Hair follicle dermal papilla cell (primary cell): Measurements from ENCODE around the gene HLA-DOB. TPM values are rescaled to one million over a fixed set of nuclear protein-coding genes. Genes with fewer than 3 reads are reported as not detected.

Experiments used
- total RNA-seq: library from RNA; depleted of rRNA; stranded (reverse); fragments of >200 nt; gene quantifications from 2 replicates; pipeline ENCODE4 v1.2.3, GENCODE V29; 2012

Gene HLA-DOB
- 0.32 TPM in 1 of 2 replicates, not detected in the other for total RNA-seq

GRCh38 chr6:32816746-32817204 lies at the start of gene HLA-DOB:
Gene HLA-DOB (minus strand): TSS chr6:32817002. CDS start chr6:32816951, 51 bp downstream.

GRCh38 chr6:32853541-32854375 lies 37.0 kb upstream of the HLA-DOB start, which contains the start of the genes PSMB9 and TAP1:
Gene PSMB9 (plus strand): TSS chr6:32854192. CDS start chr6:32854230, 38 bp downstream.
Gene TAP1 (minus strand): TSS chr6:32853704. CDS start chr6:32853636, 68 bp downstream.

GRCh38 chr6:32843979-32844838 lies 27.4 kb upstream of the HLA-DOB start, which contains the start of gene PSMB8:
Gene PSMB8 (minus strand): TSS chr6:32844047. CDS start chr6:32843996, 51 bp downstream.

GRCh38 chr6:32838114-32838958 lies 21.5 kb upstream of the HLA-DOB start, which contains the start of gene TAP2:
Gene TAP2 (minus strand): TSS chr6:32838739. CDS start chr6:32838233, 506 bp downstream.

GRCh38 chr6:32763421-32763820 lies 53.4 kb downstream of the HLA-DOB start, which contains the start of gene HLA-DQB2:
Gene HLA-DQB2 (minus strand): TSS chr6:32763532. CDS start chr6:32763470, 62 bp downstream.

Other genes with a start within 250 kb of the HLA-DOB start
- gene HLA-DRB1, start 227.2 kb downstream of the HLA-DOB start, total RNA-seq, result 0.12 and 3.1 TPM in 2 replicates
- not detected in 2 replicates for gene HLA-DQA1, start 179.6 kb downstream of the HLA-DOB start, total RNA-seq
- gene HLA-DQB1, start 150.3 kb downstream of the HLA-DOB start, total RNA-seq, result 0.12 and 0.16 TPM in 2 replicates
- not detected in 2 replicates for gene HLA-DQA2, start 75.6 kb downstream of the HLA-DOB start, total RNA-seq
- gene HLA-DQB2, start 53.5 kb downstream of the HLA-DOB start, total RNA-seq, result not detected in 2 replicates
- 15.1 and 19.8 TPM in 2 replicates for gene TAP2, start 21.7 kb upstream of the HLA-DOB start, total RNA-seq
- gene PSMB8, start 27.0 kb upstream of the HLA-DOB start, total RNA-seq, result 59.1 and 69.7 TPM in 2 replicates
- 65.0 and 67.2 TPM in 2 replicates for gene TAP1, start 36.7 kb upstream of the HLA-DOB start, total RNA-seq
- 30.0 and 47.0 TPM in 2 replicates for gene PSMB9, start 37.2 kb upstream of the HLA-DOB start, total RNA-seq
- 0.49 and 0.65 TPM in 2 replicates for gene HLA-DMB, start 124.0 kb upstream of the HLA-DOB start, total RNA-seq
- 5.7 TPM in 2 replicates for gene HLA-DMA, start 136.1 kb upstream of the HLA-DOB start, total RNA-seq
- 162 and 165 TPM in 2 replicates for gene BRD2, start 151.6 kb upstream of the HLA-DOB start, total RNA-seq
- gene HLA-DOA, start 192.6 kb upstream of the HLA-DOB start, total RNA-seq, result 0.49 and 0.65 TPM in 2 replicates